ENCODE measurements around the gene ERP29.
"Not testable (repeated sequence)": the region's sequence is repeated elsewhere in the genome, so short reads cannot be mapped to it uniquely, and the experiment has no call there.

The ERP29 gene

GRCh38 chr12:112035219-112035785 is 22.1 kb downstream of the ERP29 start:
- DNase-seq (ENCODE audit: low read depth in 2 of 2) = no peak

GRCh38 chr12:112036614-112037013 is 23.4 kb downstream of the ERP29 start:
- DNase-seq (ENCODE audit: low read depth in 2 of 2) = not testable (repeated sequence)

GRCh38 chr12:112046003-112046402 is 32.8 kb downstream of the ERP29 start:
- no peak for DNase-seq (ENCODE audit: low read depth in 2 of 2)

- no peak for DNase-seq (ENCODE audit: low read depth in 2 of 2)
These were observed 36.1 kb downstream of the ERP29 start for GRCh38 chr12:112049351-112049750.

- DNase-seq (ENCODE audit: low read depth in 2 of 2) = no peak
These were observed 47.9 kb downstream of the ERP29 start for GRCh38 chr12:112061137-112061536.

GRCh38 chr12:112063273-112063672 is 50.0 kb downstream of the ERP29 start:
- no peak for DNase-seq (ENCODE audit: low read depth in 2 of 2)

- no peak for DNase-seq (ENCODE audit: low read depth in 2 of 2)
These were observed 53.3 kb downstream of the ERP29 start for GRCh38 chr12:112066566-112066965.

All from stimulated activated CD4-positive, alpha-beta T cell treated with anti-CD3 and anti-CD28 coated beads, Interleukin-4, amount 100 ng/mL, for 48 hours (primary cell).